Measurements from ENCODE around the gene GPR108.
A peak's percentile ranks its signal among the peaks of the same experiment; 100 is the strongest.

The GPR108 gene

DNA sequence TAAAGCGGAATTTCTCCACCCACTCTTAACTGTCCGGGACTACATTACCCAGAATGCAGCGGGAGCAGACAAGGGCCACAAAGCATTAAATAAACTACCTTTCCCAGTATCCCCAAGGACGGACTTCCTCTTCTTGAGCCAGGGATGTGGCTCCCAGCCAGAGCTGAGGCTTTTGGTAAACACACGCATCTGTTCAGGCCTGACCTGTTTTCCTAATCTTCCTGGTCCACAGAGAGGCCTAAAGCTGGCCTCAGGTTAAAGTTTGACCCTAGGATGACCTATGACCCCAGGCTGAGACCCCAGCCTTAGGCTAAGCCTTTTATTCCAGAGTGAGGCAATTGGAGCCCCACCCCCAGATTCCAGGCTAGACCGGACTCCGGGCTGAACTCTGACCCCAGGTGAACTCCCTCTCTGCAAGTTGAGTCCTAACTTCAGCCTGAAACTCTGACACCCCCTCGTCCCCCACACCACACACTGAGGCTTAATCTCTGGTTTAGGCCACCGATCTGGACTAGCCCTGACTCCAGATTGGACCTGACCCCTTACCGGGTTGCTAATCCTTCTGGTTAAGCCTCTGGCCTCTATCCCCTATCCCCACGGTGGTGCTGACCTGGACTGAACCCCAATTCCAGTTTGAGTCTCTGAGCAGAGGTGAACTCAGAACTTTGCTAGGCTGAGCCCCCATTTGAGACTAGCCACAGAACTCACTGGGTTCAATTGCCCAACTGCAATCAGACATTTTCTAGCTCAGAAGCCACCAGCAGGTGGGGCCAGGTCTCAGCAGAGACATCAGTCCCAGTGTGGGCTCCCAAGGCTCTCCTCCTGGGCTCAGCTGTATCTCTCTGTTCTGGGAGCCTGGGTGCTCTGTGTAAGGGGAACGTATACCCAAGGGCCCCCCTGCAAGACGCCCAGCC is 750 bp upstream of the GPR108 start:
- DNase-seq (ENCODE audit: low spot score): peak; percentile 77

DNA sequence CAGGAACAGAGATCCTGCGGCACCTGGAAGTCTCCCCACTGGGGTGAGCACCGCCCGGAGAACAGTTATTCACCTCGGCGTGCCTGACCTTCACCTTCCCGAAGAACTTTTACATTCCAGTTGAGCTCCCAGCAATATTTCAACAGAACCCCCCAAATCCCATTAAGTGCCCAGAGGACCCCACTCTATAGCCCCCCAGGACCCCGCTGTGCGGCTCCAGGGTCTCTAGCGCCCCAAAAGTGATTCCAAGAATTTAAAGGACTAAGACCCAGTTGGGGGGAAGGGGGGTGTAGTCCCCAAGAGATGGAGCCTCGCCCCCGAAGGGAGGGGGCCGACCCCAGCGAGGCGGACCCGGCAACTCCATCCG is 480 bp downstream of the GPR108 start:
- no peak for DNase-seq (ENCODE audit: low spot score)

DNA sequence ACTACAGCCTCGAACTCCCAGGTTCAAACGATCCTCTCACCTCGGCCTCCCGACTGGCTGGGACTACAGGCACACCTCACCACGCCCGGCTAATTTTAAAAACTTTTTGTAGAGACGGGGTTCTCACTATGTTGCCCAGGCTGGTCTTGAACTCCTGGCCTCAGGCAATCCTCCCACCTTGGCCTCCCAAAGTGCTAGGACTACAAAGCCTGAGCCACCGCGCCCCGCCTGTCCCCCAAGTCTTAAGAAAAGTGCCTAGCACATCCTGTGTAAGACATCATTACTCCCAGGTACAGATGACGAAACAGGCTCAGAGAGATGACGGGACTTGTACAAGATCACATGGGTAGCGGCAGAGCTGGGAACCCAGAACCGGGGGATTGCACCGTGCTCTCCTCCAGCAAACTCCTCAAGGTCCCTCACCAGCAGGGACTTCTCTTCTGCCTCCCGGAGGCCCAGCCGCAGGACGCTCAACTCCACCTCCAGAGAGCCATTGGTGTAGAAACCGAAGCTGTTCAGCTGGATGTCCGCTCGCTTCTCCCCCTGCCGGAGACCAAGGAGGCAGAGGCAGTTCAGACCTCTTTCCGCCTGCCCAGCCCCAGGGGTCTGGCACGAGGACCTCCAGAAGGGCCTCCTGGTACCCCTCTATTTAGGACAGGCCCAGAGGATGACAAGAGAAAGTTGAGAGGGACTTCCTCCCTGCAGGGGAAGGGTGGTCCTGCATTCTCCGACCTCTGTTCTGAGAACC is 1.0 kb downstream of the GPR108 start:
- peak; percentile 71 for DNase-seq (ENCODE audit: low spot score)

DNA sequence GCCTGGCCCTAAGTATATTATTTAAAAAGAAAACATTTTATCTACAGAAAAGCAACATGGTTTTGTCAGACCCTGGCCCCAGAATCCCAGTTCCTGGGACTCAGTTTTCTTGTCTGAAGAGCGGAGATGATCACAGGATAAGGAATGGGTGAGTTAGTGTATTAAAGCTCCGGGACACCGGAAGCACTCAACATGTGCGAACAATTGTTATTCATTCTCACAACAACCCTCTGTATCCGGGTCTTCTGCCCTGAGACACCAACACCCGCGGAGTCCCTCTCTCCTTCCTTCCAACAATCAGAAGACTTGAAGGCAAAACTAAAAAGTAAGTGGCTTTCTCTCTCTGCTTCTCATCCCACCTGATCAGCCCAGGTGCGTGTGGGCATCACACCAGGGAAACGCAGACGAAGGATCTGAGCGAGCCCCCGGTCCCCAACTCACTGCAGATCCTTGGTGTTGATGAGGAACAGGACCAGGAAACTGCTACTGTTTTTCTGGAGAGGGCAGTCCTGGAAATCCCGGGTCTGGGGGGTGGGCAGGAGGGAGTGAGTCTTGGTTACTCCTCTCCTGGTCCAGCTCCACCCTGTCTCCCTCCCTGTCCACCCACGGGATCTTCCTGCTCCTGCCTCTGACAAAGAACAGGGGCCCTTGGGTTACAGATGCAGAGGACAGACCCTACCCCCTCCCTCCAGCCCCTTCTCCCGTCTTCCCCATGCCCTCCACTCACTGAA is 2.0 kb downstream of the GPR108 start:
- DNase-seq (ENCODE audit: low spot score): no peak

DNA sequence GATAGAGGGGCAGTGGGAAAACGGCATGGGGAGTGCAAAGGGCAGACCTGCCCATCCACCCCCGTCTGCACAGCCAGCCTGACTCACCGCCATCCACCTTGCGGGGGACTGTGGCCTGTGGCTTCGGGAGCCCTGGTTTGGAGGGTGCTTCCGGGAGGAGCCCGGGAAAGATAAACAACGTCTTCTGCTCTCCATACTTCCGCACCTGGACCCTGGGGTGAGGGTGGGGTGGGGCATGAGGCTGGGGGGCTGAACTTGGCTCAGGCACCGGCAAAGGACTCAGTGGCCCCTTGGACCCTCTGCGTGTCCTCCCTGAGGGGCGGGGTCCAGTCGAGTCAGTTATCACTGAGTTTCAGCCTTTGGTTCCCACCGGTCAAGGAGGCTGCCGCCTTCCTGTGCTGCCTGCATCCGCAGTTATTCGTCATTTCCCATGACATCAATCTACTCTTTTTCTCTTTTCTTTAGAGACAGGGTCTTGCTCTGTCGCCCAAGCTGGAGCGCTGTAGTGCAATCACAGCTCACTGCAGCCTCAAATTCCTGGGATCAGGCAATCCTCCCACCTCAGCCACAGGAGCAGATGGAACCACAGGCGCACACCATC is 3.2 kb downstream of the GPR108 start:
- DNase-seq (ENCODE audit: low spot score): no peak

DNA sequence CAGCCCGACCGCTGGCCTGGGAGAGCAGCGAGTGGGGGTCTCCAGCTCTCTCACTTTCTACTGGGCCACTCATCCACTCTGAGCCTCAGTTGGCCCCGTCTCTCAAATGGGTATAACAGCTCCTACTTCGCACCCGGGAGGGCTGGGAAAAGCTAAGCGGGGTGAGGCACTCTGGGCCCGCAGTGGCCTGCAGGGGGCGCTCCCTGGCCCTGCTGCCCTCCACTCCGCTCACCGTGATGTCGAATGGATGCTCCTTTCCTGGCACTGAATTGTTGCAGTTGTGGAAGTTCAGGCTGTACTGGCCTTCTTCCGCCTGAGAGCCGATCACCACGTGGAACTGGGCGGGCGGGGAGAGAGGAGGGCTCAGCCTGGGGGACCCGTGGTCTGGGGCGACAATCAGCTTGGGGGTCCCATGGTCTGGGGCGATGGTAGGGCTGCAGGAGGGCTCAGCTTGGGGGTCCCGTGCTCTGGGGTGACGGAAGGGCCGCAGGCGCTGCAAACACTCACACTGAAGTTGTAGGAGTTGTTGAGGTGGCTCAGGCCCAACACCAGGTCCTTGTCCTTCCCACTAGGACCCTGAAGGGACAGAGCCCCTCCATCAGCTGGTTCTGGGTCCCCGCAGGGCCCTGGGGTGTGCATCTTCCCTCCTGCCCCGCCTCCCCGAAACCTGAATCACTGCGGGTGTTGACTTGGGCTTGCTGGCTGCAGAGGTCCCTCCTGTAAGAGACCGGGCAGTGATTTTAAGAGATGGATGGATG is 3.9 kb downstream of the GPR108 start:
- no peak for DNase-seq (ENCODE audit: low spot score)

DNA sequence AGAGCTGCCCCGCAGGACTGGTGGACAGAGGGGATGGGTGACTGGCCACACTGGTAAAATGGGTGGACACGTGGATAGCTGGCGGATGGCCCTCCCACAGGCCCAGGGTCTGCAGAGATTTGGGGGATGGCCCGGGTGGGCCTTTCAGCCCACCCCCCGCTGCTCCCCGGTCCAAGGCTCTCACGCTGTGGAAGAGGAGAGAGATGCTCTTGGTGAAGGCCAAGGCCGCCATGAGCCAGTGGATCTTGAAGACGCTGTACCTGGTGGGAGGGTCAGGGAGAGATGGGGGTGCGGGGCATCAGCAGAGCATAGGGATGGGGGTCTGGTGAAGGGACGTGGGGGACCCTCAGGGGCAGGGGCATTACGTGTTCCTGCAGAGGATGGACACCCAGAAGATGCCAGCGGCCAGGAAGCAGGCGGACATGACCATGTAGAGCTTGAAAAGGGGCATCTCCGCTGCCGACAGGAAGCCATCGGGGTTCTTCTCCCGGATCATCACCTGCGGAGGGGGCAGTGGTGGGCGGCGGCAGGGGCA is 4.5 kb downstream of the GPR108 start:
- DNase-seq (ENCODE audit: low spot score): no peak

DNA sequence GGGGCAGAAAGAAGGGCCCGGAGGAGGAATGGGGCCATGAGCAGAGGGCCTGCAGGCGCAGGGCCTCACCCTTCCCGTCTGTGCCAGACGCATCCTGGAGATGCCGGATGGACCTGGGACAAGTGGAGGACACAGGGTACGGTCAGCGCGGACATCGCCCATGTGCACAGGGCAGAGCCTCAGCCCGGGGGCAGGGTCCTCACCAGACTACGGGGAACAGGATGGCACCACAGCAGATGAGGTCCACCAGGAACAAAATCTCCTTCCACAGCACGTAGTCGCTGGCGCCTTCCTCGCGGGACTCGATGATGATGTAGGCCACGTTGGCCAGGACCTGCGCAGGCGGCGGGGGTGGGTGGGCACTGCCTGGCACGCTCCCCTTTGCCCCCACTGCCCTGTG is 5.6 kb downstream of the GPR108 start:
- no peak for DNase-seq (ENCODE audit: low spot score)

DNA sequence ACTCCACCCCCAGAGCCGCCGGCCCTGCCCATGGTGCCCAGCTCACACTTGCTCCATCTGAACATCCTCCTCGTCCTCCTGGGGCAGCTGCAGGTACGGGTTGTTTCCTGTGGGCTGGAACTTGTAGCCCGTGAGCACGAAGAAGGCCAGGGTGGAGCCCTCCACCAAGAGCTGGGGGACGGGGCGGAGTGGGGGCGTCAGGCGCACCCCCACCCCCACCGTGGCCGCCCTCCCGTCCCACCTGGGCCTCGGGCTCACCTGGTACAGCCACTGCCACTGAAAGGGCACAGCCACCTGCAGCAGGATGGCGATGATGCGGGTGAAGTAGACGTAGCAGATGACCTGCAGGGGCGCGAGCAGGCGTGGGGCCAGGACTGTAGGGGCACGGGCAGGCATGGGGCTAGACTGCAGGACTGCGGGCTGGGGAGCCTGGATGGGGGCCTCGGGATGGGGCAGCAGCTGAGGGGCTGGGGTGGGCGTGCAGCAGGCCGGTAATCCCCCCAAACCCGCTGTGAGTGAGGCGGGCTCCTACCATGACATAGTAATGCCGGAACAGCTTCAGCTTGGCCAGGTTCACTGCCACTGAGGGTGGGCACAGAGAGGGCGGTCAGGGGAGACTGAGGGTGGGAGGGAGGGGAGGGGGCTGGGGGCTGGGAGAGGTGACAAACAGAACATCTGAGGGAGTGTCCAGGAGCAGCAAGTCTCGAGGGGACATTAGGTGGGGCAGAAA is 6.3 kb downstream of the GPR108 start:
- no peak for DNase-seq (ENCODE audit: low spot score)

DNA sequence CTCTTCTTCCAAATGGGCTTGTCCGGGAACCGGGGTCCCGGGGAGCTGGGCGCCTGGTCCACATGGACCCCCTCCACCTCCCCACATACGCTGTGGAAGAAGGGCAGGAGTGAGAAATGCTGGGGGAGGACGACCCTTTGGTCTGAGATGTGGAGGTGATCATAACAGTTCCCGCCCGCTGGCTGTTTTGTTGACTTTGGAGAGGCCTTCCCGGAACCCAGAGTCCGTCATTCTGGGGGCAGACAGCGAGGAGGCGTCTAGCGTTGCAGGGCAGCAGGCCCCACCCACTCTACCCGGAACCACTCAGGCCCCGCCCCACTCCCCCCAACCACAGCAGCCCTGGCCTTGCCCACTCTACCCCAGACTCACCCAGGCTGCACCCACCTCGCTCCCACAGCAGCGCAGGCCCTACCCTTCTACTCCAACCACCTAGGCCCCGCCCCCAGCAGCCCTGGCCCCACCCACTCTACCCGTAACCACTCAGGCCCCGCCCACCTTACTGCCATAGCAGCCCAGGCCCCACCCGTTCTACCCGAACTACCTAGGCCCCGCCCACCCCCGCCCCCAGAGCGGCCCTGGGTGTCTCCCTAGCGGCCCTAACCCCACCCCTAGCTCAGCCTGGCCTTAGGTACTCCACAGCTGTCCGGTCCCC is 7.1 kb downstream of the GPR108 start:
- no peak for DNase-seq (ENCODE audit: low spot score)

DNA sequence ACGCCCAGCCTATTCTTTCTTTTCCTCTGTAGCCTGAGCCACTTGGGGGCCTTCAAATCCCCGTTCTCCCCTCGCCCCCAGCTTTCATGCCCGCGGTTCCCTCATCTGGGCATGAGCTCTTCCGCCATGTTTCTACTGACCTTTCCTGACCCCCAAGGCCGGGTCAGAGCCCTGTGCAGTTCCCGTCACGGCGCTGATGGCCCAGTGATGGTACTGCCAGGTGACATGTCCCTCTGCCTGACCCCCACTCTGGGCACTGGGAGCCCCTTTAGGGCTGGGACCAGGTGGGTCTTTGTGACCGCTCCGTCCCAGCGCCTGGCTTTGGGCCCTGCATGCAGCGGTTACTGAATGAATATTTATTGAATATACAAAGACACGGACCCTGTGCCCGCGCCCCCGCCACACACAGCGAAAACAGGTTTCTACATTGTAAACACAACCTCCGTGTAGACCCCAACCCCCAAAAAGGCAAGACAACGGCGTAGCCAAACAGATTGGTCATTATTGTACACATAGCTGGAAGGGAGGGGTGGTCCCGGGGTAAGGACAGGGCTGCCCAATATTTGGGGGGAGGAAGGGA is 7.7 kb downstream of the GPR108 start:
- no peak for DNase-seq (ENCODE audit: low spot score)

DNA sequence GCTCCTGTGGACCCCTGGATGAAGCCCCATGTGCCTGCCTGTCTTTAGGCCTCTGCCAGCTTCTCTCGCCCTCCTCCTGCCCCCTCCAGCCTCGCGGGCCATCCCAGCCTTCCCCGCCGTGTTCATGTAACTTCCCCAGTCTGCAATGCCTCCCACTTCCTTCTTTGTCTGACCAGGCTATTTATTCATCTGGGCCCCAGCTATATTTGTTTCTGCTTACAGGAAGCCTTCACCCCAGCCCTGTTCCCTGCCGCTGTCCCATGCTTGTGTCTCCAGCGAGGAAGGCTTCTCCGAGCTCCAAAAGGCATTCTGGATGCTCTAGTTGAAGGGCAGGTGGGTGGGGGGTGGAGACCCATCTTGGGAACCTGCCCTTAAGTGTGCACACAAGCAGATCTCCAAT is 9.0 kb downstream of the GPR108 start:
- DNase-seq (ENCODE audit: low spot score): no peak

DNA sequence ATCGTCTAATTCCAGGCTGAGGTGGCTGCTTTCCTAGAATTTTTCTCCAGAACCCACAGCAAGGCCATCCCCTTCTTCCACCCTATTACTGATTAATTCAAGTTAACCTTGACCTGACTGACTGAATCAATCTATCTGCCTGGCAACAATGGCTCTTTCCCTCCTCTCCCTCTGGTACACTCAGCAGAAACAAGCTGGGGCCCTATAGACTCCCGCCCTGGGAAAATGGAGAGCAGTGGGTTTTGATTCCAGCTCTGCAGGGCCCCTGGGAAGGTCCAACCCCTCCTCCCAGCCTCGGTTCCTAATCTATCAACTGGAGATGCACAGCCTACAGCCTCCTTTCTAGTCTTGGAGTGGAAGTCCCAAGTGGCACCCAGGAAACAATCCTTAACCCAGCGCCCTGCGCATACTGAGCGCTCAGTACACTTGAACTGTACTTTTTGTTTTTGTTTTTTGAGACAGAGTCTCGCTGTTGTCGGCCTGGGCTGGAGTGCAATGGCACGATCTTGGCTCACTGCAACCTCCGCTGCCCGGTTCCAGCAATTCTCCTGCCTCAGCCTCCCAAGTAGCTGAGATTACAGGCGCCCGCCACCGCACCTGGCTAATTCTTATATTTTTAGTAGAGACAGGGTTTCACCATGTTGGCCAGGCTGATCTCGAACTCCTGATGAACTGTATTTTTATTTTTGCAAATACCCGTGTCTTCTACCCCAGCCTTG is 11.7 kb downstream of the GPR108 start:
- no peak for DNase-seq (ENCODE audit: low spot score)

DNA sequence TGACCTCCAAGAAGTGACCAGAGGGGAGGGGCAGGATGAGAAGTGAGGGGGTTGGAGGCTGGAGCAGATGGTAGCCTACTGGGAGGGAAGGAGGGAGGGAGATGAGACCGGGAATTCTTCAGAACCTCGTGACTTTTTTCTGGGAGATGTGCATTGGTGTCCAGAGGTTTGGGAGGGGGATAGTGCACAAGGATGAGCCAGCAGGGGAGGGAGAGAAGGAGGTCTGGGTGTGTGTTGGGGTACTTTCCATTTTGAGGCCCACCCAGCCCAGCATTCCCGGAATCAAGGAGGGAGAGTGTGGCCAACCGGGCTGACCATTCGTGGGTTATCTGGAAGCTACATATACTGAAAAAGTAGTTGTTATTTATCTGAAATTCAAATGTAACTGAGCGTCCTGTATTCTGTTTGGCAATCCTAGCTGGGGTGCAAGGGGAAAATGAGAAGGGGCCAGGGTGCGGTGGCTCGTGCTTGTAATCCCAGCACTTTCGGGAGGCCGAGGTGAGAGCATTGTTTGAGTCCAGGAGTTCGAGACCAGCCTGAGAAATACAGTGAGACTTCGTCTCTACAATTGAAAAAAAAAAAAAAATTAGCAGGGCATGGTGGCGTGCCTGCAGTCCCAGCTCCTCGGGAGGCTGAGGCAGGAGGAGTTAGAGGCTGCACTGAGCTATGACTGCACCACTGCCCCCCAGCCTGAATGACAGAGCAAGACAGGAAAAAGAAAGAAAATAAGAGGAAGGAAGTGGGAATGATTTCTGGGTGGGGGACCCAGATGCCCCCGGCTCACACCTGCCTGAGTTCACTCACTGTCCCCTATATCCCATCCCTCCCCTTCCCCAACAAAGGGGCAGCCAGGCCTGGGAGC is 12.5 kb downstream of the GPR108 start:
- DNase-seq (ENCODE audit: low spot score): no peak

DNA sequence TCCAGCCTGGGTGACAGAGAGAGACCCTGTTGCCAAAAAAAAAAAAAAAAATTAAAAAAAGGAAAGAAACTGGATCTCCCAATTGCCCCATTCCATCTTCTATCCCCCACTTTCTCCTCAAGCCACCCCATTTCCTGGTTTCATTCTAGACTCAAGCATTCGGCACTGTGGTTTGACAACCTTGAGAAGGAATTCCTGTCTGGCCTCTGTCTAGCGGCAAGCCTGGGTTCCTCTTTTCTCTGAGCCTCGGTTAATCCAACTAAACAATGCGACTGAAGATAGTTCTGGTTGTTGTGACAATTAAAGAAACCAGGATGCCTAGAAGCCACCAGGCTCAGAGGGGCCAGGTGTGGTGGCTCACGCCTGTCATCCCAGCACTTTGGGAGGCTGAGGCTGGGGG is 13.6 kb downstream of the GPR108 start:
- no peak for DNase-seq (ENCODE audit: low spot score)

DNA sequence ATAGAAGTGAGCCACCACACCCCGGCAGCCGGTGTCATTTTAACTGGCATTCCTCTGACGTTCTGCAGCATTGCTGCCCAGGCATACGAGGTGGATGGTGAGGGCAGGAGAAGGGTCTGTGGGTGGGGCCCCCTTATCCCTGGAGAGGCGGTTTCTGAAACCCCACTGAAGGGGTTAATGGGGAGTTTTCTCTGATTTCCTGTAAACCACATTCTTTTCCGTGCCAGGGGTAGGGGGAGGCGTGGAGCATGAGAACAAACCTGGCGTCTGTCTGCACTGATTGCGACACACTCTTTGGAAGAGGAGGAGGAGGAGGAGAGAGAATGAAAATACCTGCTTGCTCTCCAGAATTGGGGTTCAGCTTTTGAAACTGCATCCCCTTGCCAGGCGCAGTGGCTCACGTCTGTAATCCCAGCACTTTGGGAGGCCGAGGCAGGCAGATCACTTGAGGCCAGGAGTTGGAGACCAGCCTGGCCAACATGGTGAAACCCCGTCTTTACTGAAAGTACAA is 14.2 kb downstream of the GPR108 start:
- DNase-seq (ENCODE audit: low spot score): peak; percentile 51

DNA sequence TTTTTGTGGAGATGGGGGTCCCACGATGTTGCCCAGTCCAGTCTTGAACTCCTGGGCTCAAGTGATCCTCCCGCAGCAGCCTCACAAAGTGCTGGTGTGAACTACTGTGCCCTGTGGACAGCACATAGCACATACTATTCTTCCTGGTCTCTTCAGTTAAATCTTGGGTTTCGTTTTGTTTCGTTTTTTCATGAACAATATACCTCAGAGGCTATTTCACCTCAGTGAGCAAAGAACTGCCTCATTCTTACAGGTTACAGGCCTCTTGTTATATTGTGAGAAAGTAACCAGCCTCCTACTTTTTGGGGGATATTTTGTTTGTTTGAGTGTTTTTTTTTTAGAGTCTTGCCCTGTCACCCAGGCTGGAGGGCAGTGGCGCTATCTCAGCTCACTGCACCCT is 15.6 kb downstream of the GPR108 start:
- no peak for DNase-seq (ENCODE audit: low spot score)

DNA sequence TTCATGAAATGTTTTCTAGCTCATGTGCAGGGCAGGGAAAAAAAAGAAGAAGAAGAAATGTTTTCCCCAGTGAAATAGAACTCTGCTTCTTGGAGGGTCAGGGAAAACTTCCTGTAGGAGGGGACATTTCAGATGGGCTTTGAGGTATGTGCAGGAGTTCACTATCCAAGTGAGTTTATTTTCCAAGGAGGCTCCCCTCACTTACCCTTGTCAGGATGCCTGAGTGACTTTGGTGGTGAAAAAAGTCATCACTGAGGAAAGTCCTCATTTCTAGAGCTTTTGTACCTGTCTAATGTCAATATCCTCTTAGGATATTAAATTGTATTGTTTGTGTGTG is 16.3 kb downstream of the GPR108 start:
- DNase-seq (ENCODE audit: low spot score): no peak
